ENCODE results near the gene PAK5.

GRCh38 chr20:9686866-9687265, 152.0 kb downstream of the PAK5 start:
- TF ChIP-seq CTCF (IDR thresholded peaks at IDR 0.05; ENCODE audit: insufficient read depth, low read depth, low read length) (no peak), EZH2 (IDR thresholded peaks at IDR 0.05; ENCODE audit: insufficient read depth, low read length) (no peak)
